KMS-11 (cell line): ENCODE measurements around the gene DUOX1.

Experiments
- H2AFZ ChIP-seq: fragments of 200-600 bp; sonication (generic); 2 replicates; pipeline ENCODE4 v1.6.1; 2016; ENCODE audit warnings: antibody characterized with exemption, mixed run types, low read depth
- H3K27ac ChIP-seq: fragments of 200-600 bp; sonication (generic); 2 replicates; pipeline ENCODE4 v1.6.1; 2016; ENCODE audit warnings: mild to moderate bottlenecking, mixed run types
- H3K27me3 ChIP-seq: fragments of 200-600 bp; sonication (generic); 2 replicates; pipeline ENCODE4 v1.6.1; 2017; ENCODE audit warnings: mild to moderate bottlenecking, low read depth, mixed run types, moderate library complexity; ENCODE audit not compliant: insufficient read depth
- H3K36me3 ChIP-seq: fragments of 200-600 bp; sonication (generic); 2 replicates; pipeline ENCODE4 v1.6.1; 2017; ENCODE audit warnings: mild to moderate bottlenecking, mixed run types; ENCODE audit not compliant: insufficient read depth
- H3K4me1 ChIP-seq: fragments of 200-600 bp; sonication (generic); 2 replicates; pipeline ENCODE4 v1.6.1; 2016; ENCODE audit warnings: mild to moderate bottlenecking, low read depth, mixed run types; ENCODE audit not compliant: poor library complexity, severe bottlenecking
- H3K4me2 ChIP-seq: fragments of 200-600 bp; sonication (generic); 2 replicates; pipeline ENCODE4 v1.7.0; 2016; ENCODE audit warnings: mild to moderate bottlenecking, mixed run types
- H3K4me3 ChIP-seq: fragments of 200-600 bp; sonication (generic); IDR thresholded peaks from 2 replicates; pipeline ENCODE4 v1.6.1; 2017; ENCODE audit warnings: low read depth, low read length, mixed read lengths; ENCODE audit not compliant: insufficient read depth
- H3K79me2 ChIP-seq: fragments of 200-600 bp; sonication (generic); 2 replicates; pipeline ENCODE4 v1.6.1; 2016; ENCODE audit warnings: low read depth, mixed run types; ENCODE audit not compliant: insufficient read depth
- H3K9ac ChIP-seq: fragments of 200-600 bp; sonication (generic); 2 replicates; pipeline ENCODE4 v1.6.1; 2016; ENCODE audit warnings: mild to moderate bottlenecking, mixed run types
- H4K20me1 ChIP-seq: fragments of 200-600 bp; sonication (generic); 2 replicates; pipeline ENCODE4 v1.6.1; 2016; ENCODE audit warnings: mild to moderate bottlenecking, mixed run types; ENCODE audit not compliant: insufficient read depth
- CTCF ChIP-seq: fragments of 200-600 bp; sonication (generic); conservative IDR thresholded peaks from 2 replicates; pipeline ENCODE4 v1.6.1; 2017; ENCODE audit warnings: low read depth, mild to moderate bottlenecking, antibody characterized with exemption, low read length, moderate library complexity, mixed read lengths

DUOX1 gene

DNA sequence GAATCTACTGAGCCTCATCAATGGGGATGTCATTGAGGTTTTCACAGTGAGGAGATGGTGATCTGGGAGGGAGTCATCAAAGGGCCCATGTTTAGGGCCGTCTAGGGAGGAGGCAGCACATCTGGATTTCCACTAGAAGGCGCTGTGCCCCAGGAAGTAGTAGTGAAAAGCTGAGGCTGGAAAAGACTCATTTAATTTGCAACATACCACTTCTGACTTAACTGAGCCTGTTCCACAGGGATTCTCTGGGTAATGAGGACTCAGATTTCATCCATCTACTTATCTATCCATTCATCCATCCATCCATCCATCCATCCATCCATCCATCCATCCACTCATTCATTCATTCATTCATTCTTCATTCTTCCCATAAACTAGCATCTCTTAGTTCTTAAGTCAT is 75.4 kb downstream of the DUOX1 start:
- Histone ChIP-seq H3K4me2 (no peak overlapping the region), H3K9ac (no peak overlapping the region)

DNA sequence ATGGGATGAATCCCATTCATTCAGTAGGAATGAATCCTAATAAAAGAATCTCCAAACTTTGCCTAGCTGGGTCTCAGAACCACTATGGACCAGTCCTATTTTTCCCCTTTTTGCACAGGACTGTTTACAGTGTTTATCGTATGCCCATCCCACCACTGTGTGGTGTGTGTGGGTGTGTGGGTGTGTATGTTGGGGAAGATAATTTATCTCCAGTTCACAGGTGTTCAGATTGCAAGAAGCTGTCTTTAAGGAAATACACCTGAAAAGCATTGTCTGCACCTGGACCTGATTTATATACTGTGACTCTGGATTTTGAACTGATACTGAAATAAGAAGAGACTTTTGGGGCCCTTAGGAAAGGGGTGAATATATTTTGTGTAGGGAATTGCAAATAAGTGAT is 82.7 kb downstream of the DUOX1 start:
- no peak for TF ChIP-seq CTCF
- Histone ChIP-seq H3K79me2 (no peaks in the 10 kb centered on the region), H3K9ac (no peak overlapping the region), H4K20me1 (no peaks in the 10 kb centered on the region), H3K4me2 (no peak overlapping the region), H3K27me3 (no peaks in the 10 kb centered on the region), H3K27ac (no peak overlapping the region), H3K4me3 (no peak overlapping the region), H2AFZ (no peak overlapping the region), H3K4me1 (no peaks in the 10 kb centered on the region), H3K36me3 (no peaks in the 10 kb centered on the region)

More for the DNA sequence above, 75.4 kb downstream of the DUOX1 start:
- peak; percentile 86 for TF ChIP-seq CTCF
- Histone ChIP-seq H4K20me1 (no peaks in the 10 kb centered on the region), H2AFZ (peak overlapping the region; percentile 16; the same call in 1 of the 2 replicates), H3K36me3 (no peaks in the 10 kb centered on the region), H3K79me2 (no peaks in the 10 kb centered on the region), H3K4me3 (no peak overlapping the region), H3K4me1 (peaks cover 9% of the 10 kb centered on the region), H3K27ac (no peak overlapping the region), H3K27me3 (no peaks in the 10 kb centered on the region)
